HCT116 (cell line): ENCODE results near the gene UBE2J2. TPM values are rescaled to one million over a fixed set of nuclear protein-coding genes. Genes with fewer than 3 reads are reported as not detected.

Experiments
- ATAC-seq: fragments of 200-7000 bp; cut with Tn5 transposase; 2 replicates; pipeline ENCODE4 v1.9.1; 2020; ENCODE audit warnings: mild to moderate bottlenecking, moderate library complexity
- BruUV-seq: library from RNA; stranded (reverse); fragments of 400-500 nt; replicated peaks from 2 replicates; lab custom pipeline; 2021; lab: Mats Ljungman, UMichigan
- CTCF ChIA-PET: fragments of 300-600 bp; sonication (Branson Sonifier 250); formaldehyde crosslinking; loops from one replicate; lab custom pipeline; 2021; ENCODE audit warnings: antibody characterized with exemption; lab: Charles Lee
- POLR2A ChIA-PET: fragments of 300-600, 350-600 bp; sonication (Branson Sonifier 250); formaldehyde crosslinking; loops from one replicate; lab custom pipeline; 2021; ENCODE audit warnings: antibody characterized with exemption; lab: Charles Lee
- RAD21 ChIA-PET, 2 experiments: fragments of 300-600 bp; sonication (Branson Sonifier 250); formaldehyde crosslinking; loops; one replicate each; lab custom pipeline; 2023; ENCODE audit warnings: low total read pairs in 2 of 2; ENCODE audit not compliant: uncharacterized antibody in 2 of 2, unreplicated experiment in 2 of 2, low non-redundant PET in 1 of 2; lab: Charles Lee
- DNase-seq: peaks from one replicate; pipeline ENCODE4 v3.0.0-alpha.2; 2010; ENCODE audit warnings: low read depth, low spot score
- H2AFZ ChIP-seq: fragments of 200-600 bp; shearing (Covaris generic), sonication (generic); 2 replicates; pipeline ENCODE4 v1.6.1; 2017; ENCODE audit warnings: low read depth, mixed run types, mixed read lengths, antibody characterized with exemption, low read length; ENCODE audit not compliant: poor library complexity, severe bottlenecking
- H3K27ac ChIP-seq: 2 replicates; pipeline ENCODE4 v1.5.1; 2012; ENCODE audit warnings: low read depth, low read length
- H3K27me3 ChIP-seq: fragments of 200-600 bp; sonication (generic); 2 replicates; pipeline ENCODE4 v1.6.1; 2016; ENCODE audit warnings: mixed run types, low read length, mixed read lengths; ENCODE audit not compliant: insufficient read depth
- H3K36me3 ChIP-seq, 2 experiments: fragments of 200-500 bp in 1 of 2; fragments of 200-600 bp in 1 of 2; sonication (Bioruptor generic) in 1 of 2; sonication (generic) in 1 of 2; 2 replicates each; pipeline versions ENCODE4 v1.5.1 to v1.6.1; 2014 to 2016; ENCODE audit warnings: low read length in 2 of 2, inconsistent platforms in 1 of 2, mixed read lengths in 1 of 2, mixed run types in 1 of 2; ENCODE audit not compliant: insufficient read depth in 2 of 2, control insufficient read depth in 1 of 2
- H3K4me1 ChIP-seq, 2 experiments: fragments of 200-600 bp in 1 of 2; sonication (generic) in 1 of 2; 2 replicates each; pipeline versions ENCODE4 v1.5.1 to v1.6.1; 2012 to 2017; ENCODE audit warnings: low read length in 2 of 2, inconsistent platforms in 1 of 2, mild to moderate bottlenecking in 1 of 2, mixed read lengths in 1 of 2, mixed run types in 1 of 2, moderate library complexity in 1 of 2; ENCODE audit not compliant: insufficient read depth in 2 of 2, control insufficient read depth in 1 of 2
- H3K4me2 ChIP-seq: fragments of 200-600 bp; sonication (generic); 2 replicates; pipeline ENCODE4 v1.6.1; 2017; ENCODE audit warnings: mixed run types, low read length, mixed read lengths
- H3K4me3 ChIP-seq, 2 experiments: fragments of 200-600 bp in 1 of 2; sonication (generic) in 1 of 2; replicated peaks in 1 of 2; 2 replicates each; pipeline ENCODE4 v1.5.1; 2011 to 2016; ENCODE audit warnings: low read length in 2 of 2, control low read depth in 1 of 2, low read depth in 1 of 2, mild to moderate bottlenecking in 1 of 2, mixed read lengths in 1 of 2, mixed run types in 1 of 2
- H3K79me2 ChIP-seq: fragments of 200-600 bp; sonication (generic); 2 replicates; pipeline ENCODE4 v1.6.1; 2017; ENCODE audit warnings: mild to moderate bottlenecking, mixed run types, low read length, moderate library complexity, mixed read lengths; ENCODE audit not compliant: insufficient read depth
- H3K9ac ChIP-seq: fragments of 200-600 bp; sonication (generic); 2 replicates; pipeline ENCODE4 v1.6.1; 2016; ENCODE audit warnings: low read length, mixed read lengths
- H3K9me2 ChIP-seq: fragments of 200-600 bp; sonication (generic), shearing (Covaris generic); 2 replicates; pipeline ENCODE4 v1.6.1; 2017; ENCODE audit warnings: mixed run types, mild to moderate bottlenecking, moderate library complexity; ENCODE audit not compliant: insufficient read depth
- H3K9me3 ChIP-seq, 2 experiments: fragments of 200-500 bp in 1 of 2; fragments of 200-600 bp in 1 of 2; sonication (Bioruptor generic) in 1 of 2; sonication (generic) in 1 of 2; 2 replicates each; pipeline ENCODE4 v1.6.1; 2014 to 2017; ENCODE audit warnings: low read length in 2 of 2, mixed read lengths in 2 of 2, inconsistent platforms in 1 of 2, low read depth in 1 of 2, mild to moderate bottlenecking in 1 of 2, mixed run types in 1 of 2, moderate library complexity in 1 of 2; ENCODE audit not compliant: control insufficient read depth in 1 of 2, insufficient read depth in 1 of 2
- H4K20me1 ChIP-seq: fragments of 200-600 bp; sonication (generic), shearing (Covaris generic); 2 replicates; pipeline ENCODE4 v1.6.1; 2017; ENCODE audit warnings: mixed run types, mild to moderate bottlenecking, moderate library complexity; ENCODE audit not compliant: insufficient read depth
- ATF3 ChIP-seq: IDR thresholded peaks from 2 replicates; pipeline ENCODE4 v1.6.1; 2012
- CBX3 ChIP-seq: IDR thresholded peaks from 2 replicates; pipeline ENCODE4 v1.6.1; 2012; ENCODE audit warnings: low read depth
- CEBPB ChIP-seq: IDR thresholded peaks from 2 replicates; pipeline ENCODE4 v1.6.1; 2012; ENCODE audit warnings: low read depth
- EGR1 ChIP-seq: IDR thresholded peaks from 2 replicates; pipeline ENCODE4 v1.6.1; 2012; ENCODE audit warnings: low read depth
- ELF1 ChIP-seq: IDR thresholded peaks from 2 replicates; pipeline ENCODE4 v1.6.1; 2012; ENCODE audit warnings: low read depth, borderline replicate concordance
- EZH2 ChIP-seq: fragments of 200-600 bp; sonication (generic); IDR thresholded peaks from 2 replicates; pipeline ENCODE4 v1.6.1; 2017; ENCODE audit warnings: antibody characterized with exemption, mixed run types
- EZH2phosphoT487 ChIP-seq: fragments of 200-600 bp; IDR thresholded peaks from 2 replicates; pipeline ENCODE4 v1.6.1; 2018; ENCODE audit warnings: antibody characterized with exemption, borderline replicate concordance
- JUND ChIP-seq: IDR thresholded peaks from 2 replicates; pipeline ENCODE4 v1.6.1; 2012
- POLR2AphosphoS5 ChIP-seq: IDR thresholded peaks from 2 replicates; pipeline ENCODE4 v1.6.1; 2011; ENCODE audit warnings: mild to moderate bottlenecking, low read depth, low read length, moderate library complexity
- RAD21 ChIP-seq: IDR thresholded peaks from 2 replicates; pipeline ENCODE4 v1.6.1; 2012; ENCODE audit warnings: low read depth, mild to moderate bottlenecking
- SIN3A ChIP-seq: IDR thresholded peaks from 2 replicates; pipeline ENCODE4 v1.6.1; 2012; ENCODE audit warnings: low read depth
- TCF7L2 ChIP-seq: IDR thresholded peaks from 2 replicates; pipeline ENCODE4 v1.7.0; 2011; ENCODE audit warnings: borderline replicate concordance, inconsistent platforms; ENCODE audit not compliant: insufficient read depth, insufficient read length; ENCODE audit errors: extremely low read depth
- ZNF274 ChIP-seq: fragments of 200-500 bp; sonication (Bioruptor generic); IDR thresholded peaks from 2 replicates; pipeline ENCODE4 v1.6.1; 2014; ENCODE audit warnings: mild to moderate bottlenecking, low read depth, low read length, inconsistent platforms
- intact Hi-C: fragments of 100-400 bp; cut with micrococcal nuclease; formaldehyde crosslinking; loops from 2 replicates; pipeline ENCODE4 v1.10.0; 2022
- total RNA-seq: library from RNA; stranded (reverse); gene quantifications from one replicate; pipeline ENCODE4 v1.2.1, GENCODE V29; 2021; ENCODE audit not compliant: unreplicated experiment
- TF ChIP-seq, protein P1 (sequence below): IDR thresholded peaks from 2 replicates; pipeline ENCODE4 v1.6.1; 2011; ENCODE audit warnings: mild to moderate bottlenecking, low read length, moderate library complexity; ENCODE audit not compliant: insufficient replicate concordance; ENCODE audit errors: extremely low read depth
- TF ChIP-seq, protein P2 (sequence below): IDR thresholded peaks from 2 replicates; pipeline ENCODE4 v1.6.1; 2012; ENCODE audit warnings: low read depth

Gene UBE2J2
- total RNA-seq, 1 experiment from 2014 or later: 67.7 TPM

GRCh38 chr1:1280782-1281481, 7.3 kb upstream of the UBE2J2 start:
- no peak overlapping the region for H3K9ac ChIP-seq
- H3K36me3 ChIP-seq: no peaks in the 10 kb centered on the region
- peaks cover 0 to 26% of the 10 kb centered on the region in 2 experiments; a peak in 3 of 4 replicates for H3K4me1 ChIP-seq
- no peak overlapping the region for H3K4me2 ChIP-seq
- no peaks in the 10 kb centered on the region for H4K20me1 ChIP-seq
- no peak overlapping the region for H2AFZ ChIP-seq
- no peak overlapping the region for H3K27ac ChIP-seq
- H3K27me3 ChIP-seq: no peaks in the 10 kb centered on the region
- DNase-seq (no peak), ATAC-seq (no peak)
- ChIA-PET CTCF (no interaction called here), RAD21 (no interaction called here), POLR2A (no interaction called here)
- intact Hi-C loops: no loop called here
- BruUV-seq: no TSS peak
- no peaks in the 10 kb centered on the region for H3K79me2 ChIP-seq
- H3K4me3 ChIP-seq: no peak overlapping the region
- H3K9me2 ChIP-seq: no peaks in the 10 kb centered on the region
- no peak for TF ChIP-seq JUND
- no peak for TF ChIP-seq EZH2
- no peak for TF ChIP-seq CEBPB
- no peaks in the 10 kb centered on the region for H3K9me3 ChIP-seq

GRCh38 chr1:1279028-1279427, 5.4 kb upstream of the UBE2J2 start:
- H4K20me1 ChIP-seq: no peaks in the 10 kb centered on the region
- H3K9me2 ChIP-seq: no peaks in the 10 kb centered on the region
- H3K27ac ChIP-seq: no peak overlapping the region
- H3K4me3 ChIP-seq: no peak overlapping the region
- POLR2A ChIA-PET: interaction anchor here (0.7 kb wide), 1 partner anchor 69 kb away, joined by 4 read pairs; no protein-coding TSS in a partner anchor
- CTCF ChIA-PET: interaction anchor here (2.7 kb wide), 1 partner anchor 12 kb away, joined by 7 read pairs; no protein-coding TSS in a partner anchor
- H3K79me2 ChIP-seq: no peaks in the 10 kb centered on the region
- no peak for DNase-seq
- H3K4me1 ChIP-seq: peaks cover 6 to 34% of the 10 kb centered on the region in 2 experiments; a peak in 3 of 4 replicates
- no peaks in the 10 kb centered on the region for H3K9me3 ChIP-seq
- no peak overlapping the region for H2AFZ ChIP-seq
- RAD21 ChIA-PET: no interaction called here
- no peaks in the 10 kb centered on the region for H3K27me3 ChIP-seq
- intact Hi-C loops: no loop called here
- H3K36me3 ChIP-seq: no peaks in the 10 kb centered on the region
- BruUV-seq: no TSS peak
- H3K9ac ChIP-seq: no peak overlapping the region
- H3K4me2 ChIP-seq: no peak overlapping the region
- no peak for ATAC-seq
- TF ChIP-seq, protein P1, sequence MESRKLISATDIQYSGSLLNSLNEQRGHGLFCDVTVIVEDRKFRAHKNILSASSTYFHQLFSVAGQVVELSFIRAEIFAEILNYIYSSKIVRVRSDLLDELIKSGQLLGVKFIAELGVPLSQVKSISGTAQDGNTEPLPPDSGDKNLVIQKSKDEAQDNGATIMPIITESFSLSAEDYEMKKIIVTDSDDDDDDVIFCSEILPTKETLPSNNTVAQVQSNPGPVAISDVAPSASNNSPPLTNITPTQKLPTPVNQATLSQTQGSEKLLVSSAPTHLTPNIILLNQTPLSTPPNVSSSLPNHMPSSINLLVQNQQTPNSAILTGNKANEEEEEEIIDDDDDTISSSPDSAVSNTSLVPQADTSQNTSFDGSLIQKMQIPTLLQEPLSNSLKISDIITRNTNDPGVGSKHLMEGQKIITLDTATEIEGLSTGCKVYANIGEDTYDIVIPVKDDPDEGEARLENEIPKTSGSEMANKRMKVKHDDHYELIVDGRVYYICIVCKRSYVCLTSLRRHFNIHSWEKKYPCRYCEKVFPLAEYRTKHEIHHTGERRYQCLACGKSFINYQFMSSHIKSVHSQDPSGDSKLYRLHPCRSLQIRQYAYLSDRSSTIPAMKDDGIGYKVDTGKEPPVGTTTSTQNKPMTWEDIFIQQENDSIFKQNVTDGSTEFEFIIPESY: no peak
- TF ChIP-seq ATF3 (no peak), EGR1 (no peak), CBX3 (no peak), ELF1 (no peak), ZNF274 (no peak), POLR2AphosphoS5 (no peak), SIN3A (no peak), EZH2phosphoT487 (no peak), RAD21 (no peak), TCF7L2 (no peak)
- TF ChIP-seq, protein P2, sequence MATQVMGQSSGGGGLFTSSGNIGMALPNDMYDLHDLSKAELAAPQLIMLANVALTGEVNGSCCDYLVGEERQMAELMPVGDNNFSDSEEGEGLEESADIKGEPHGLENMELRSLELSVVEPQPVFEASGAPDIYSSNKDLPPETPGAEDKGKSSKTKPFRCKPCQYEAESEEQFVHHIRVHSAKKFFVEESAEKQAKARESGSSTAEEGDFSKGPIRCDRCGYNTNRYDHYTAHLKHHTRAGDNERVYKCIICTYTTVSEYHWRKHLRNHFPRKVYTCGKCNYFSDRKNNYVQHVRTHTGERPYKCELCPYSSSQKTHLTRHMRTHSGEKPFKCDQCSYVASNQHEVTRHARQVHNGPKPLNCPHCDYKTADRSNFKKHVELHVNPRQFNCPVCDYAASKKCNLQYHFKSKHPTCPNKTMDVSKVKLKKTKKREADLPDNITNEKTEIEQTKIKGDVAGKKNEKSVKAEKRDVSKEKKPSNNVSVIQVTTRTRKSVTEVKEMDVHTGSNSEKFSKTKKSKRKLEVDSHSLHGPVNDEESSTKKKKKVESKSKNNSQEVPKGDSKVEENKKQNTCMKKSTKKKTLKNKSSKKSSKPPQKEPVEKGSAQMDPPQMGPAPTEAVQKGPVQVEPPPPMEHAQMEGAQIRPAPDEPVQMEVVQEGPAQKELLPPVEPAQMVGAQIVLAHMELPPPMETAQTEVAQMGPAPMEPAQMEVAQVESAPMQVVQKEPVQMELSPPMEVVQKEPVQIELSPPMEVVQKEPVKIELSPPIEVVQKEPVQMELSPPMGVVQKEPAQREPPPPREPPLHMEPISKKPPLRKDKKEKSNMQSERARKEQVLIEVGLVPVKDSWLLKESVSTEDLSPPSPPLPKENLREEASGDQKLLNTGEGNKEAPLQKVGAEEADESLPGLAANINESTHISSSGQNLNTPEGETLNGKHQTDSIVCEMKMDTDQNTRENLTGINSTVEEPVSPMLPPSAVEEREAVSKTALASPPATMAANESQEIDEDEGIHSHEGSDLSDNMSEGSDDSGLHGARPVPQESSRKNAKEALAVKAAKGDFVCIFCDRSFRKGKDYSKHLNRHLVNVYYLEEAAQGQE: no peak
